ENCODE results near the gene ELFN1.

The ELFN1 gene

GRCh38 chr7:1704811-1705738 is 35.0 kb downstream of the ELFN1 start:
- DNase-seq (ENCODE audit: low read depth in 1 of 2, low spot score in 1 of 2): no peak
- H3K27ac ChIP-seq (replicated peaks): no peak overlapping the region
- H3K4me3 ChIP-seq (replicated peaks; ENCODE audit: insufficient read depth, low read length): no peak overlapping the region
- no peak for TF ChIP-seq GABPA (IDR thresholded peaks at IDR 0.05; ENCODE audit: low read depth)
- no peak for TF ChIP-seq POLR2AphosphoS5 (IDR thresholded peaks at IDR 0.05; ENCODE audit: low read depth)
- TF ChIP-seq CTCF (IDR thresholded peaks at IDR 0.05; ENCODE audit: insufficient read depth, low read length): no peak
- no peak for TF ChIP-seq SPI1 (IDR thresholded peaks at IDR 0.05; ENCODE audit: borderline replicate concordance, low read depth)
- TF ChIP-seq REST (IDR thresholded peaks at IDR 0.05; ENCODE audit: insufficient replicate concordance, low read depth): no peak
- no peaks in the 10 kb centered on the region for H3K27me3 ChIP-seq (ENCODE audit: insufficient read depth, poor library complexity, severe bottlenecking)

GRCh38 chr7:1705856-1706255 is 35.8 kb downstream of the ELFN1 start:
- H3K27ac ChIP-seq (replicated peaks): no peak overlapping the region
- H3K27me3 ChIP-seq (ENCODE audit: insufficient read depth, poor library complexity, severe bottlenecking): no peaks in the 10 kb centered on the region
- TF ChIP-seq CTCF (IDR thresholded peaks at IDR 0.05; ENCODE audit: insufficient read depth, low read length): no peak
- TF ChIP-seq SPI1 (IDR thresholded peaks at IDR 0.05; ENCODE audit: borderline replicate concordance, low read depth): no peak
- no peak for TF ChIP-seq REST (IDR thresholded peaks at IDR 0.05; ENCODE audit: insufficient replicate concordance, low read depth)
- no peak for TF ChIP-seq GABPA (IDR thresholded peaks at IDR 0.05; ENCODE audit: low read depth)
- no peak for TF ChIP-seq POLR2AphosphoS5 (IDR thresholded peaks at IDR 0.05; ENCODE audit: low read depth)
- DNase-seq (ENCODE audit: low read depth in 1 of 2, low spot score in 1 of 2): no peak
- H3K4me3 ChIP-seq (replicated peaks; ENCODE audit: insufficient read depth, low read length): no peak overlapping the region

- no peak overlapping the region for H3K27ac ChIP-seq (replicated peaks)
- DNase-seq (ENCODE audit: low read depth in 1 of 2, low spot score in 1 of 2): no peak
- TF ChIP-seq REST (IDR thresholded peaks at IDR 0.05; ENCODE audit: insufficient replicate concordance, low read depth): no peak
- TF ChIP-seq CTCF (IDR thresholded peaks at IDR 0.05; ENCODE audit: insufficient read depth, low read length): no peak
- TF ChIP-seq POLR2AphosphoS5 (IDR thresholded peaks at IDR 0.05; ENCODE audit: low read depth): no peak
- no peak for TF ChIP-seq GABPA (IDR thresholded peaks at IDR 0.05; ENCODE audit: low read depth)
- no peak for TF ChIP-seq SPI1 (IDR thresholded peaks at IDR 0.05; ENCODE audit: borderline replicate concordance, low read depth)
- H3K27me3 ChIP-seq (ENCODE audit: insufficient read depth, poor library complexity, severe bottlenecking): no peaks in the 10 kb centered on the region
- H3K4me3 ChIP-seq (replicated peaks; ENCODE audit: insufficient read depth, low read length): no peak overlapping the region
Measured at GRCh38 chr7:1706381-1706720, 36.3 kb downstream of the ELFN1 start.
